ENCODE measurements around the gene WDR90. TPM values are rescaled to one million over a fixed set of nuclear protein-coding genes. Genes with fewer than 3 reads are reported as not detected.
A peak's percentile ranks its signal among the peaks of the same experiment; 100 is the strongest.

Gene WDR90
- polyA plus RNA-seq, 1 donor (not counting 4 experiments of a cell fraction or from before 2014, with no cell fraction given): 5.9 TPM

DNA sequence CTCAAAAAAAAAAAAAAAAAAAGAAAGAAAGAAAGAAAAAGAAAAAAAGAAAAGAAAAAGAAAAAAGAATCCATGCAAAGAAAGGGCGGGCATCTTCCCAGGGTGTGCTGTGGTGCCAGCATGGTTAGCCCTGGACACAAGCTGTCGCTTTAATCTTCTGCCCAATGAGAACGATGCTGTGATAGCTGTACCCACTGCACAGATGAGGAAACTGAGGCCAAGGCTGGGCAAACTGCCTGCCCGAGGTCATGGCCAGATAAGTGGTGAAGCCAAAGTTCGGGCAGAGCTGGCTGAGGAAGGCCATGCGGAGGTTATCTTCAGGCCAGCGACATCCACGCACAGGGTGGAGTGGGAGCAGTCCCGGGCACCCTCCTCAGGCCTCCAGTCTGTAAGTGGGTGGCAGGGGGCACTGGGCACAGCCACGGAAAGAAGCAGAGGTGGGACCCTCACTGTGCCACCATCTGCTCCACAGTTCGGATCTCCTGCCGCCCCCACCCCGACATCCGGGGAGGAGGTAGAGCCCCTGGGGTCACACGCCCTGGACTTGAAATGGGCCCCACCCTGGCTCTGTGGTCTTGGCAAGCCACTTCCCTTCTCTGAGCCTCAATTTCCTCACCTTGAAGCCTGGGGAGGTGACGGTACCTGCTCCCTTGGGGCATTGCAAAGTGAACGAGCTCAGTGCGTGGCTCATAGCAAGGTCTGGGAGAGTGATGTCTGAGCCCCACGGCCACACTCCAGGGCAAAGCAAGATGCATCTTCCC is 49.9 kb downstream of the WDR90 start:
- H3K9me3 ChIP-seq (ENCODE audit: control insufficient read depth, low read depth, low read length): no peaks in the 10 kb centered on the region
- dilution Hi-C loops (cut with MboI; ENCODE audit: extremely low pct_ligation_motif_present, low sequenced_read_pairs): no loop called here
- no peak overlapping the region for H2AFZ ChIP-seq (ENCODE audit: control insufficient read depth, low read length)
- TF ChIP-seq, protein P1, sequence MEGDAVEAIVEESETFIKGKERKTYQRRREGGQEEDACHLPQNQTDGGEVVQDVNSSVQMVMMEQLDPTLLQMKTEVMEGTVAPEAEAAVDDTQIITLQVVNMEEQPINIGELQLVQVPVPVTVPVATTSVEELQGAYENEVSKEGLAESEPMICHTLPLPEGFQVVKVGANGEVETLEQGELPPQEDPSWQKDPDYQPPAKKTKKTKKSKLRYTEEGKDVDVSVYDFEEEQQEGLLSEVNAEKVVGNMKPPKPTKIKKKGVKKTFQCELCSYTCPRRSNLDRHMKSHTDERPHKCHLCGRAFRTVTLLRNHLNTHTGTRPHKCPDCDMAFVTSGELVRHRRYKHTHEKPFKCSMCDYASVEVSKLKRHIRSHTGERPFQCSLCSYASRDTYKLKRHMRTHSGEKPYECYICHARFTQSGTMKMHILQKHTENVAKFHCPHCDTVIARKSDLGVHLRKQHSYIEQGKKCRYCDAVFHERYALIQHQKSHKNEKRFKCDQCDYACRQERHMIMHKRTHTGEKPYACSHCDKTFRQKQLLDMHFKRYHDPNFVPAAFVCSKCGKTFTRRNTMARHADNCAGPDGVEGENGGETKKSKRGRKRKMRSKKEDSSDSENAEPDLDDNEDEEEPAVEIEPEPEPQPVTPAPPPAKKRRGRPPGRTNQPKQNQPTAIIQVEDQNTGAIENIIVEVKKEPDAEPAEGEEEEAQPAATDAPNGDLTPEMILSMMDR (optimal IDR thresholded peaks at IDR 0.05 in 1 of 3, IDR thresholded peaks at IDR 0.05 in 1 of 3, conservative IDR thresholded peaks at IDR 0.05 in 1 of 3; ENCODE audit: extremely low read depth in 1 of 3, insufficient read depth in 2 of 3, low read length in 3 of 3): no peak
- no peak for TF ChIP-seq EZH2 (IDR thresholded peaks at IDR 0.05; ENCODE audit: low read length)
- H3K4me1 ChIP-seq (ENCODE audit: control insufficient read depth, extremely low read depth, insufficient read depth, low read length): peaks cover 6% of the 10 kb centered on the region
- peaks cover 64% of the 10 kb centered on the region for H3K27me3 ChIP-seq (ENCODE audit: control insufficient read depth, extremely low read depth, insufficient read depth, low read length)
- H3K4me3 ChIP-seq (ENCODE audit: control insufficient read depth in 2 of 3, extremely low read depth in 1 of 3, insufficient read depth in 2 of 3, low read depth in 1 of 3, low read length in 3 of 3): no peak overlapping the region
- H3K79me2 ChIP-seq (ENCODE audit: control insufficient read depth, insufficient read depth, low read length): no peaks in the 10 kb centered on the region
- peaks cover 5% of the 10 kb centered on the region for H4K20me1 ChIP-seq (ENCODE audit: control insufficient read depth, extremely low read depth, insufficient read depth, low read length)
- H3K27ac ChIP-seq (ENCODE audit: control insufficient read depth, insufficient read depth, low read length): no peak overlapping the region
- H3K9me1 ChIP-seq (ENCODE audit: control insufficient read depth, extremely low read depth, insufficient read depth, low read length): no peaks in the 10 kb centered on the region
- no peaks in the 10 kb centered on the region for H3K36me3 ChIP-seq (ENCODE audit: control insufficient read depth in 2 of 2, extremely low read depth in 1 of 2, insufficient read depth in 2 of 2, low read length in 2 of 2)
- FAIRE-seq (no peak), DNase-seq (ENCODE audit: low read depth, low spot score) (no peak)
- no peak overlapping the region for H3K4me2 ChIP-seq (ENCODE audit: control insufficient read depth, extremely low read depth, insufficient read depth, low read depth, low read length)
- H3K9ac ChIP-seq (ENCODE audit: control insufficient read depth, extremely low read depth, insufficient read depth, low read length): no peak overlapping the region

GRCh38 chr16:700684-701584 is 51.8 kb downstream of the WDR90 start:
- DNase-seq (ENCODE audit: low read depth, low spot score): no peak
- TF ChIP-seq EZH2 (IDR thresholded peaks at IDR 0.05; ENCODE audit: low read length): peak; percentile 97
- TF ChIP-seq, protein P1 (optimal IDR thresholded peaks at IDR 0.05 in 1 of 3, IDR thresholded peaks at IDR 0.05 in 1 of 3, conservative IDR thresholded peaks at IDR 0.05 in 1 of 3; ENCODE audit: extremely low read depth in 1 of 3, insufficient read depth in 2 of 3, low read length in 3 of 3): no peak

More at GRCh38 chr16:700684-701584, 51.8 kb downstream of the WDR90 start:
- H3K4me3 ChIP-seq (ENCODE audit: control insufficient read depth in 2 of 3, extremely low read depth in 1 of 3, insufficient read depth in 2 of 3, low read depth in 1 of 3, low read length in 3 of 3): no peak overlapping the region
- no peak overlapping the region for H3K4me2 ChIP-seq (ENCODE audit: control insufficient read depth, extremely low read depth, insufficient read depth, low read depth, low read length)
- dilution Hi-C loops (cut with MboI; ENCODE audit: extremely low pct_ligation_motif_present, low sequenced_read_pairs): no loop called here
- H3K27ac ChIP-seq (ENCODE audit: control insufficient read depth, insufficient read depth, low read length): no peak overlapping the region
- H3K79me2 ChIP-seq (ENCODE audit: control insufficient read depth, insufficient read depth, low read length): no peaks in the 10 kb centered on the region
- FAIRE-seq: no peak
- no peaks in the 10 kb centered on the region for H3K4me1 ChIP-seq (ENCODE audit: control insufficient read depth, extremely low read depth, insufficient read depth, low read length)
- no peaks in the 10 kb centered on the region for H3K36me3 ChIP-seq (ENCODE audit: control insufficient read depth in 2 of 2, extremely low read depth in 1 of 2, insufficient read depth in 2 of 2, low read length in 2 of 2)
- no peak overlapping the region for H3K9ac ChIP-seq (ENCODE audit: control insufficient read depth, extremely low read depth, insufficient read depth, low read length)
- H3K9me3 ChIP-seq (ENCODE audit: control insufficient read depth, low read depth, low read length): no peaks in the 10 kb centered on the region
- H2AFZ ChIP-seq (ENCODE audit: control insufficient read depth, low read length): no peak overlapping the region
- no peaks in the 10 kb centered on the region for H3K9me1 ChIP-seq (ENCODE audit: control insufficient read depth, extremely low read depth, insufficient read depth, low read length)
- peaks cover 58% of the 10 kb centered on the region for H3K27me3 ChIP-seq (ENCODE audit: control insufficient read depth, extremely low read depth, insufficient read depth, low read length)
- peaks cover 5% of the 10 kb centered on the region for H4K20me1 ChIP-seq (ENCODE audit: control insufficient read depth, extremely low read depth, insufficient read depth, low read length)

All from keratinocyte (primary cell).